Hematopoietic multipotent progenitor cell treated with erythropoietin and hydrocortisone succinate and interleukin-3 and kit ligand, for 15 days (in vitro differentiated cells): ENCODE measurements around the gene SKAP1.

Source experiments
- DNase-seq: peaks from one replicate; pipeline ENCODE4 v3.0.0-alpha.2; 2015; ENCODE audit warnings: low spot score

SKAP1 gene

DNA sequence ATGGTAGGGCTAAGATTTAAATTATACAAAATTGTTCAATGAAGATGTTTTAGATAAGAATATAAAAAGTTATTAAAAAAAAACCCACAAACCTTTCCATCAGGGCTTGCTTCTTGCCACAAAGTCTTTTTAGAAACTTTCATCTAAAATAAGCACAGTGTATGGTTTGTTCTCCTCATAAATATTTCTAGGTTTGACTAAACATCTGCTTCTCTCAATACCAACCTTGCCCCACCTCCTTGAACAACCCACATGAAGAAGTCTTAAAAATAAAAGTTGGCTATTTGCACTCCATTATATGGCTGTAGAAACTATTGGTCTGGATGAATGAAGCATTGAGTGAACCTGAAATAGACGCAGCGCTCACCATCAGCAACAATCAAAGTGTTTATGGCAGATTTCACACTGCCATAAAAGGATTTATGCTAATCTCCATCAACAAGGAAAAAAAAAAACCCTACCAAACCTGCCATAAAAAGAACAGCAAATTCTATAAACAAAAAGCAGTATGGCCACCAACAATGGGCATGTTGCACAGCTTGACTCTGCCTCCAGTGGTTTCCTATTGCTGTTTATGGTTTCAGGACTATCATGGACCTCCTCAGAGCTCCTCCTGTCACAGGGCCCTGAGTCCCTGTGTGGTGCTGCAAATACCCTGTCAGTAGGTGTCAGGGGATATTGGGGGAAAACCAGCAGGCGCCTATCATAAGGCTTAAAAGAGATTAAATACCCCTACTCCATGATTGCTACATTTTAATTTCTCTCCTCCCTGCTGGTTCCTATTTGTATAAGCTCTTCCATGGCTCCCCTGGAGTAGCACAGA lies 284.8 kb downstream of the SKAP1 start:
- no peak for DNase-seq

DNA sequence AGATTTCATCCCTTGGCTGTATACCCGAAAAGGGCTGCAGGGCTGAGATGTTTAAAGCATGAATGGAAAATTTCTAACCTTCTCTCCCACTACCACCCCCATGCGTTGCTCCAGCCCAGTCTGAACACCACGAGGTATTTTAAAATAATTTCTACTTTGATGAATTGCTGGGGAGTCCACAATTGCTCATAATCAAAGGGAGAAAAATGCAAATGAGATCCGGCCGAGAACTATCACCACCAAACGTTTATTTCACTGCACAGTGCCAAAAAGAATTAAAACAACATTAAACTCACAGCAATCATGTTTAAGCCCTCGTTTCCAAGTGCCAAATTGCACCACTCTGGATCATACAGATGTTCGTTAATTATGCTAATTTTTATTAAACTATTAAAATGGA lies 285.8 kb downstream of the SKAP1 start:
- no peak for DNase-seq

DNA sequence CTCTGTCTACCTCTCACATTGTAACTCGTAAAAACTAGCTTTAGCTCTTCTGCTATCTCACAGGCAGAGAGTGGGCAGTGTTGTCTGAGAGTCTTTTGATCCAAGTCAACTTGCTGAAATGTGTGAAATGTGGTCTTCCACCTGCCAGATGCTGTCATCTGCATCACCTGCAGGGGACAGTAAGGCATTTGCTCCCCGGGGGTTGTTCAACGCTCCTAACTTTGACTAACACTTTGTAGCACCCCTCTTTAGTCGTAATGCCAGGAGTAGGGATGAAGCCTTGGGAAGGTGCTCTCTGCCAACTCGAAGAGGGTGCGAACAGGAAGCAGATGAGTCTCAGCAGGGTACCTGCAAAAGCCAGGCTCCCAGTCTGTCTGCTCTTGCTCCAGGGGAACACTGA lies 286.4 kb downstream of the SKAP1 start:
- no peak for DNase-seq

DNA sequence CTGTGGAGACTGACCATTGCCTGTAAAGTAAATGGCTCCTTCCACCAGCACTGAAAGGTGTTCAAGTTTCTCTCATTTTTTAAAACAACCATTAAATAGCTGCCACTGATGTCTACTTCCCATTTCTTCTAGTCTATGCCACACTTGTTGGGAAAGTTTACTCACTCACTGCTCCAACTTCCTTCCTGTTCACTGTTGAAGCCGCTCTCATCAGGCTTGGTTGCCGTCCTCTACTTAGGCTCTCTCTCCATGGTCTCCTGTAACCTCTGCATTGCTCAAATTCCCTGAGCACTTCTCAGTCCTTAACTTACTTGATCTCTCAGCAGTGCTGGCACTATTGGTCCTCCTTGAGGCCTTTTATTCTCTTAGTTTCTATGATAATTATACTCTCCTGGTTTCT lies 290.1 kb downstream of the SKAP1 start:
- DNase-seq: no peak

DNA sequence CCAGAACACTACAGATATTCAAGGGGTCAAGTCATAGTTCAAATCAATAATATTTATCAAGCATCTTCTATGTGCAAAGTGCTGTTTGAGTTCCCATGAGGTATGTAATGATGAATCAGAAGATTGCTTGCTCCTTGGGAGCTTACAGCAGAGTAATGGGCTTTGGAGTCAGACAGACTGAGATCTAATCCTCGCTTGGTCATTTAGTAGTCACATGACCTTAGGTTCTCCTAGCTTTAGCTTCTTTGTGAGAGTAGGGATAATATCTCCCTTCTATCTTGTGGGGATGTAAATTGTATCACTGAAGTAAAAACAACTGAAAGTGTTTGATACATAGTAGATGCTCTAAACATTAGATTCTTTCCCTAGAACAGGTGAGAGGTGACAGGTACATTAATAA lies 292.4 kb downstream of the SKAP1 start:
- no peak for DNase-seq

DNA sequence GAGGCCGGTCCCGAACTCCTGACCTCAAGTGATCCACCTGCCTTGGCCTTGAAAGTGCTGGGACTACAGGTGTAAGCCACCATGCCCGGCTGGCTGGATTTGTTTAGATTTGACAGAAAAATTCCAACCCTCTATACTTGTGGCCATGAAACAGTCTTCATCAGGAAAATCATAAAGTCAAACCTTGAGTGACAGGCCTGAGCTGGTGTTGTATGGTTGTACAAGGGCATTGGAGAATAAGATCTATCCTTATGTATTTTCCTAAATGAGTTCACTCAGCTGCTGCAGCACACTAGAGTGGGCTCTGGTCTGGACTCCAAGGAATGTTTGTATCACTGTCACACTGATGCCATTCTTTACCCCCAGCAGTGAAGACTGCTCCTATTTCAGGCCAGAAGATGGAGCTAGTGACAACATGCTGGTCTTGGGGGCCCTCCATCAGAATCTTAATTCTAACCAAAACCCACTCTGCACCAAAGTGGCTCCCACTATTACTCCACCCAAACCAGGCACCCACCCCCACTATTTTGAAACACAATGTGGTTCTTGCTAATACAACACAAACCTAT lies 295.0 kb downstream of the SKAP1 start:
- no peak for DNase-seq

DNA sequence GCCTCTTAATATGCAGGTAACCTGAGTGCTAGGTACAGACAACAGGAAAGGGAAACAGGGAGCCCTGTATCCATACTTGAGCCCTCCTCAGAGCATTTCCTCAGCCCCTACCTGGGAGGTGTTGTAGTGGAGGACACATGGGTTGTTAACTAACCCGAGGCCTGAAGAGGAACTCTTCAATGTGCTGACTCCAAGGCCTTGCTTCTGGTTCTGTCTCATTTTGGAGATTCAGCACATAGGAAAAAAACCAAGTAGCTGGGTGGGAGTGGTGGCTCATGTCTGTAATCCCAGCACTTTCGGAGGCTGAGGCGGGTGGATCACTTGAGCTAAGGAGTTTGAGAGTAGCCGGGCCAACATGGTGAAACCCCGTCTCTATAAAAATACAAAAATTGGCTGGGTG lies 297.6 kb downstream of the SKAP1 start:
- no peak for DNase-seq

DNA sequence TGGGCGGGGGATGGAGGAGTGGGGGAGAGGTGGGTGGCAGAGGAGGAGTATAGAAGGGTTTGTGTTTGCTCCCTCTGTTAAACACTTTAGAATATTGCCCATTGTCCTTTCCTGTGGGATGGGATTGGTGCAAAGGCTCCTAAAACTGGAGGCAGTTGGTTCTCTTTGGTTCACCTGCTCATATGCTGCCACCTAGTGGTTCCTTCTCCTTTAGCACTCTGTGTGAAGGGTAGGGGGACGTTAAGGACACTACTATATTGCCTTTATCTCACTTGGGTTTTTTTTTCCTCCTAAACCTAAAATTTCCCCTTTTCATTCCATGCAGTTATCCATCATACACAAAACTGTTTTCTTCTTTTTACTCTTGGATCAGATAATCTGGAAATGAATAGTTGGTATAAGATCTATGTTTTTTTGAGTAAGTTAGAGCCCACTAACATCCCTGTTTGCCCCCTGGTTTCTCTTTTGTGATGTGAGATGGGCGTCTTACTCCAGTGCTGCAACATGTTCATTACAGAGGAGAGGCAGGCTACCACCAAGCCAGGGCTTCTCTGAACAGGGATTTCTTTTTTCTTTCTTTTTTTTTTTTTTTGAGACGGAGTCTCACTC lies 298.7 kb downstream of the SKAP1 start:
- peak; percentile 73 for DNase-seq

DNA sequence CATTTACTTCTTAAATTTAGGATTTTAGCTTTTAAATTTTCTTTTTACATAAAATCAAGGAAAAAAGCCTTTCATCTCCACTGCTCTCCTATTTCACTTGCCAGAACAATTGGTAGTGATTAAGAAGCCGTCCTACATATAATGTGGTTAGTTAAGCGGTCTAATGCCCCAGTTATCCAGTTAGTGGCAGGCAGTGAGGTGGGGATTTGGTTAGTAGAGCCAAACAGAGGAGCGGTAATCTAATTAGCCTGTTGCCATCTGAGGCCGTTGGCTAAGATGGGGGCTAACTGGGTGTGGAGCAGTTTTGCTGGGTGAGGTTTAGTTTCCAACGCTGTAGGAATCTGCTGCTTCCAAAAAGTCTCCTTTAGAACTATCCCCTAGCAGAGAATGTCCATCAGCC lies 300.0 kb downstream of the SKAP1 start:
- no peak for DNase-seq

DNA sequence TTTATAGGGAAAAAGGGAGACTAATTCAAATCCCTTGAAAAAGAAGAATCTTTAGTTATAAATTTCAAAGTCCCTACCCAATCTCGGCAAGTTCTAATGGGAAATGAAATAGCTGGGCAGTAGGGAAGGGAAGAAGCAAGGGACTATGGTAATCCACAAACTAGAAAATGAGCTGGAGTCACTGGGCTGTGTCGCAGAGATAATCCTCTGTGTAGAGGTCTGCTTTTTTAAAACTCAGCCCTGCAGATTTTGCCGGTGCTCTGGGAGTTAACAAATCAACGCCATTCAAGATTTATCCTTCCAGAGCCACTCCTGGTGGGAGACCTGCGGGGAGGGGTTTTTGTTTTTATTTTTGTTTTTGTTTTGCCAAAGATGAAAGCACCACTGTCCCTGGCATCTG lies 301.6 kb downstream of the SKAP1 start:
- no peak for DNase-seq

DNA sequence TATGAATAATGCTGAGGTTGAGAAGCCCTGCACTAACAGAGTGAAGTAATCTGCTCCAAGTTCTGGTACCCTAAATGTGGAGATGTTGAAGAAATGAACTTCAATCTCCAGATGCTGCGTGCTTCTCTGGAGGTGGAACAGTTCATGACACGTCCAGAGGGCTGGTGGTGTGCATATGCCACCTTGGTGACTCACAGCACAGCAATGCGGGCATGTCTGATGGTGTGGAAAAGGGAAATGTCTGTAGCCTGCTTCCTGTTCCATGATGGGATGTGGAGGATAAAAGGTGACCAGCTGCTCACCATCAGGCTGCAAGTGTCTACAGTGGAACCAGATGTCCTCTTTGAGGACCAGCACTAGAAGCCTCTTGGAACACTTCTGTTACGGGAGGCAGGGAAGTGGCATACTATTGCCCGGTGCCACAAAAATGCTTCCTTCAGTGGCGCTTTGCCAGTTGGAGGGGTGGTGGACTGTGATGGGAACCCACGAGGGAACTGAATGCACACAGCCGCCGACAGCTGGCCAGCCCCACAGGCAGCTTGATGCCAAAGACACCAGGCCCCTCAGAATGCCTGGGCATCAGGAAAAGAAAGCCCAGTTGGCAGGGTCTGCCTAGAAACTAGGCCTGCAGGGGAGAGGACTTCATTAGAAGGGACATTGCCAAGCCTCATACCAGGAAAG lies 302.5 kb downstream of the SKAP1 start:
- DNase-seq: no peak

DNA sequence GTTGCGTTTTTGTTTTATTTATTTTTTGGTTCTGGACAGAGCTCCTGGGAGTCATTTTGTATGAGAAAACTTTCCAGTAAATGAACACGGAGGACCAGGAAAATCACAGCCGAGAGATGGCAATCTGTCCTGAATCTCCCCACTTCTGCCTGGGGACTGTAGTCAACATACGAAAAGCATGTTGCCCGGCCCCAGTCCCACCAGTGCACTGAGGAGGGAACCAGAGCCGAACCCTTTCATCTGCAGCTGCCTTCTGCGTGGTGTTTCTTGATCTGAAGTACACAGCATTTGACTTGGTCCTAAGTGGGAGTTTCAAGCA lies 303.5 kb downstream of the SKAP1 start:
- no peak for DNase-seq

DNA sequence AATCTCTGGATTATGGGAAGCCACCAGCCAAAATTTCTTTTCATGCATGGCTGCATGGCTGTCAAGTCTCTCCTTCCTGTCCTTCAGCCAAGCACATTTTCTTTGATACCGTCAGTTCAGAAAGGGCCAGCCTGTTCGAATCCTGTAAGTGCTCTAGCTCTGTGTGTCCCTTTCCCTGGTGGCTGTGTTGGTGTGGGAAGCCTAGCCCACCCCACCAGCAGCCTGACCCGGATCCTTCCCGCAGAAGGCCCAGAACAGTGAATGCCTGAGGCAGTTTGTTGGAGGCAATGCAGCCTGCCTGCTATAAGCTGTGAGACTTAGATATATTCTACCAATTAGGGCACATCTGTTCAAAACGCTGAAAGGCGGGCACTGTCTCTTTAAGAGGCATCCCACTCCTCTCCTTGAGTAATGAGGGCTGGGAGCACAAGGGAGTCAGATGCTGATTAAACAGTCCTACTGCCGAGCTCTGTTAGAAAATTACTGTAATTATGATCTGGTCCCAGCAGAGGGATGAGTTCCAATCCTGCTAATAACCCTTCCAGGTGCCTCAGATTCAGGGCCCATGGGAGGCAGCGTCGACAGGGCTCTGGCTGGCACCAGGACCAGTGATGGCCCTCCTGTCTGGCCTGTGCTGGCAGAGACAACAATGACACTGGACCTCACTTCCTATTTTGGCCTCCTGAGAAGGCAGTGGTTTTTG lies 304.0 kb downstream of the SKAP1 start:
- DNase-seq: no peak

DNA sequence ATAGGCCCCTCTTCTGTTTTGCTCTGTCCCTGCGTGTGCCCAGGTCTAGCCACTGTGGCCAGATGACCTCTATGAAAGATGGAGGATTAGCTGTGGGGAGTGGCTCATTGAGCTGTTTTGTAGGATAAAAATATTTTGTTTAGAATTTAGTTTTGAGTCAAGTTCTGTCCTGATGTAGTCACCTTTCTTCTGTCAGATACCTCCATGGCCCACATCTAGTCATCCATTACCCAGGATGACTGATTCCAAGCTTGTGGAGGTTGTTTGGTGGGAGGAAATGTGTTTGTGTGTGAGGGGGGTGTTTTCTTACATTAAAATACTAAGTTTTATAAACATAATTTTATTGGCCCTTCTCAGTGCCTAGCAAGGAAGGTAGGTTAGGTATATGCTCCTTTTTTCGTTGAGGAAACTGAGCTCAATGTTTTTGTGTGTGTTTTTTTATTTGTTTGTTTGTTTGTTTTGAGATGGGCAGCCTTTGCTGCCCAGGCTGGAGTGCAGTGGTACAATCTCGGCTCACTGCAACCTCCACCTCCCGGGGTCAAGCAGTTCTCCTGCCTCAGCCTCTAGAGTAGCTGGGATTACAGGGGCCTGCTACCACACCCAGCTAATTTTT lies 306.1 kb downstream of the SKAP1 start:
- no peak for DNase-seq

DNA sequence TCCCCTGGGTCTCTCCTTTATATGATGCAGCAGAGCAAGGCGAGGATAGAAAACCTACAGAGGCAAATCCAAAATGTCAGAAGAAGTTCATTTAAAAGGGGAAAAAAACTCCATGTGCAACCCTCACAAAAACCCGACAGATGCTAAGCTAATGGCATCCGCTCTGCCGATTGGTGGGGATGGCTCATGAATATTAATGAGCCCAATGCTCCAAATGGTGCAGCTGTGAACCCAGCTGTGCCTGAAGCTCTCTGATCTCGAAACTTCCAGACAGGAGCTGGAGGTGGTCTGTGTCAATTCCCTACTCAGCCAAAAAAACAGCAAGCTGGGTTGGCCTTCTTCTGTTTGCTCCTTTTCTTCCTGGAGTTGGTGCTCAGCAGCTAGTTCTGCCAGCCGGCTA lies 306.9 kb downstream of the SKAP1 start:
- DNase-seq: no peak

DNA sequence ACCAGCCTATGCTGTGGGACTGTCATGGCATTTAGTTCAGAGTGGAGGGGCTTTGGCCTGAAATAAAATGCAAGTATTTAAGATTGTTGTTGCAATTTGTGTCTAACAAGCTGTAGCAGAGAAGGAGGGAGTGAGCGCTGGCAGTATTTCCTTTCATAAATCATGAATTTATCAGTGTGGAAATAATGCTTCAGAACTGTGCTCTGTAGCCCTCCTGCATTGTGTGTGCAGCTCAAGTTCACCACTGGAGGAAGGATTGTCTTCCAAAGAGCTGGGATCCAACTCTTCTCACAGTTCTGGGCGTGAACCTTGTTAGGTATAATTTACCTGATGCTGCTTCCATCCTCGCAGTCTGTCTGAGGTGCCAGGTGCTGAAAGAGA lies 307.4 kb downstream of the SKAP1 start:
- no peak for DNase-seq

DNA sequence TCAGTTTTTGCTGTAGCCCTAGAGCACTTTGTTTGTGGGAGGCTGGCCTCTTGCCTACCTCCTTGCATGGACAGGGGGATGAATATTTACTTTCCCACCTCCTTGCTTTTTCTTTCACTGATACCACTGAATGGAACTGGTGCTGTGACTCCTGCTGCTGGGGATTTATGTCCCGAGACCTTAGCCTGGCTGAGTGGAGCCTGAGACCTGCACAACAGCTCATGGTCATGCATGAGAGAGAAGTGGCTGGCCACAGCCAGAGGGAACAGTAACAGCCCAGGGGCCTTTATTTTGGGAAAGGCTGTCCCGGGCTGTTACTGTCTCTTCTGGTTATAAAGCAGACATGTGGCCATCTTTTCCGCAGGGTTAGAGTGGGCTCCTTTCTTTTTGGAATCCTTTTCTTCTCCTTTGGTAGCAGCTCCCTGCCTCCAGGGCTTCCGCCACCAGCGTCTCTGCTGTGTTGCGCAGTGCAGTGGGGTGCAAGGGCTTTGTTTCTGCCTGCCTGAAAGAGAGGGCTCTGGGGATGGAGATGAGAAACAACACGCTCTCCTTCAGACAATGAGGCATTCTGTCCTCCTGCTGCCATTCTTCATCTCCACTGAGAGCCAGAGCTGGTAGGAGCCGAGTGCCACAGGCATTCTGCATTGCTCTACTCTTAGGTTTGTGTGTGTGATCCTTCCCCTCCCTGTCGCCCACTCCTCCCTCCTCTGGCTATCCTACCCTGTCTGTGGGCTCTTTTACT lies 307.9 kb downstream of the SKAP1 start:
- DNase-seq: no peak

DNA sequence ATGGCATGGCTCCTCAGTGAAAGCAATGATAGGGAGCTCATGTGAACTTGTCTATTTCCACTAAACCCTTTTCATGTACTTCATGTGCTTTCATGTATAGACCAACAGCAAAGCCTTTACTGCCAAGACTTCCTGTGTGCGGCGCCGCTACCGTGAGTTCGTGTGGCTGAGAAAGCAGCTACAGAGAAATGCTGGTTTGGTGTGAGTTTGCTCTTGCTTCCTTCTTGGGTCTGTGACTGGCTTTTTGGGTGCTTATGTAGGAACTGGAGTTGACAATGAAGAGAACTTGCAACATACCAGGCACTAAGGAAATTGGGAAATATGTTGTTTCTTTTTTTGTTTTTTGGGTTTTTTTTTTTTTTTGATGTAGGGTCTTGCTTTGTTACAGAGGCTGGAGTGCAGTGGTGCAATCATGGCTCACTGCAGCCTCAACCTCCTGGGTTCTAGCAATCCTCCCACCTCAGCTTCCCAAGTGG lies 316.8 kb downstream of the SKAP1 start:
- DNase-seq: no peak

DNA sequence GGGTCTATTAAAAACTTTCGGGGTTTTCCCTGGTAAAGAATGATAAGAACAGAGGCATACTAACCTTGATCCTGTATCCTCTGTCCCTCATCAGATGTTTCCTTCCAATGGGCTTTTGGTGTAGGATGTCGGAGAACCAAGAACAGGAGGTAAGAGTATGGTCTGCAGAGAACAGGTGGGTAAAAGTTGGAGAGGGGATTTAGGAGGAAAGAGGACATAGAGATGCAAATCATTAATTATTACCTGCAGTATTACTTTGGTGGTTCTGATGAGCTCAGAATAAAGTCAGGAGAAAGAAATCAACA lies 318.1 kb downstream of the SKAP1 start:
- no peak for DNase-seq

DNA sequence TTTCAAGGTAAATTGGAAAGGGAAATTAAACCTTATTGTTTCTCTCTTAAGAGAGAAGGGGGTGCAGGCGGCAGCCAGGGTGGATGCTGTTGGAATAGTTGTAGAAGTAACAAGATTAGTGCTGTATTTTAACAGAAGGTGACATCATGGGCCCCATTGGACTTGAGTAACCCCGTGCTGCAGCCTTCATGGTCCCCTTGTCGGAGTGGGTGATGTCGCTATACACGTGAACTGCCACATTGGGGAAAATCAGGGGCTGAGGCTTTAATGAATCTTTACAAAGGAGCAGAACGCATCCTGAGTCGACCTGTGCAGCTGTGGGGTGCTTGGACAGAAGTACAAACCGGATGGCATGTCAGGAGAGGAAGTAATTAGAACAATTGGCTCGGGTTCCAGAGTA lies 319.3 kb downstream of the SKAP1 start:
- no peak for DNase-seq
